GM12872 (cell line): ENCODE data around the gene MAPK14.

Experiments used
- CTCF ChIP-seq: IDR thresholded peaks from 3 replicates; pipeline ENCODE4 v1.5.1; 2011; ENCODE audit warnings: low read depth, mild to moderate bottlenecking, low read length, moderate library complexity; ENCODE audit not compliant: insufficient read depth

MAPK14 gene

GRCh38 chr6:36126553-36127458 lies 99.2 kb downstream of the MAPK14 start:
- no peak for TF ChIP-seq CTCF

- TF ChIP-seq CTCF, result no peak
These were observed 99.9 kb downstream of the MAPK14 start for GRCh38 chr6:36127462-36128016.

- no peak for TF ChIP-seq CTCF
These were observed 100.5 kb downstream of the MAPK14 start for GRCh38 chr6:36128073-36128472.

GRCh38 chr6:36128793-36129192 lies 101.2 kb downstream of the MAPK14 start:
- no peak for TF ChIP-seq CTCF

GRCh38 chr6:36129941-36130666 lies 102.5 kb downstream of the MAPK14 start, which contains the start of gene MAPK13:
Gene MAPK13 (plus strand): TSS chr6:36130513. CDS start chr6:36130583, 70 bp downstream.
- TF ChIP-seq CTCF, result no peak

- TF ChIP-seq CTCF, result 0 out of 3 replicates have a peak, but pooled peaks have one; percentile 6
These were observed 103.3 kb downstream of the MAPK14 start for GRCh38 chr6:36130667-36131510.
